Neutrophil (primary cell): ENCODE data around the gene FGL2.
"Not testable (repeated sequence)": the region's sequence is repeated elsewhere in the genome, so short reads cannot be mapped to it uniquely, and the experiment has no call there.

ENCODE experiments used
- H3K27ac ChIP-seq: fragments of 200-600 bp; sonication (generic); 2 replicates; pipeline ENCODE4 v1.5.1; 2016; ENCODE audit warnings: mild to moderate bottlenecking, moderate library complexity
- H3K27me3 ChIP-seq: fragments of 200-600 bp; sonication (generic); 2 replicates; pipeline ENCODE4 v1.6.0; 2016; ENCODE audit warnings: mild to moderate bottlenecking
- H3K36me3 ChIP-seq: fragments of 200-600 bp; sonication (generic); 2 replicates; pipeline ENCODE4 v1.5.1; 2017
- H3K4me1 ChIP-seq, 2 experiments: fragments of 200-600 bp in 1 of 2; sonication (generic) in 1 of 2; 1 replicate in 1 of 2; 2 replicates in 1 of 2; pipeline versions ENCODE4 v1.5.1 to v1.6.1; 2013 to 2016; ENCODE audit warnings: low read depth in 1 of 2, low read length in 1 of 2, mild to moderate bottlenecking in 1 of 2, moderate library complexity in 1 of 2; ENCODE audit not compliant: control insufficient read depth in 1 of 2, insufficient read depth in 1 of 2
- H3K4me3 ChIP-seq, 2 experiments: fragments of 200-600 bp in 1 of 2; sonication (generic) in 1 of 2; 1 replicate in 1 of 2; 2 replicates in 1 of 2; pipeline ENCODE4 v1.5.1; 2013 to 2016; ENCODE audit warnings: low read depth in 1 of 2, low read length in 1 of 2, mild to moderate bottlenecking in 1 of 2, moderate library complexity in 1 of 2
- H3K9me3 ChIP-seq: fragments of 200-600 bp; sonication (generic); 2 replicates; pipeline ENCODE4 v1.5.1; 2016
- TF ChIP-seq, protein P1 (sequence below): fragments of 200-600 bp; sonication (generic); IDR thresholded peaks from 2 replicates; pipeline ENCODE4 v1.5.1; 2016; ENCODE audit warnings: antibody characterized with exemption

Gene FGL2

DNA sequence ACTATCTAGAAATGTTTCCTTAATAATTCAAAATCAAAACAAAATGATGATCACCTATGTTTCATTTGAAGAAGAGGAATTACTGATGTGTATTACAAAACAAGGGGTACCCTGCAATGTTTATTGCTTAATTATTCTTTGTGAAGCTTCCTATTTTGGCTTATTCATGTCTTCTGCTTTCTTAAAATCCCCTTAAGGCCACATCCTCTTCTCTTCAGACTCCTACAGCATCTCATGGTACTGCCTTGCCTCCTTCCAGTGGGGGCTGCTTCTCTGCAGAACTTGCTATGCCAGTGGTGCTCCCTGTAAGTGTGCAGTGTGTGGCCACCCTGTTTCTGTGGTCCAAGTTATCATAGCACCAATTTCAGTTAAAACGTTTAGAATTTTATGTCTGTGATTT, 42.2 kb downstream of the FGL2 start:
- Histone ChIP-seq H3K4me3 (peak overlapping the region; percentile 47 to 52), H3K4me1 (peaks cover 37% of the 10 kb centered on the region in 2 experiments), H3K9me3 (no peaks in the 10 kb centered on the region), H3K27ac (peak overlapping the region; percentile 86), H3K36me3 (no peaks in the 10 kb centered on the region), H3K27me3 (no peaks in the 10 kb centered on the region)
- TF ChIP-seq, protein P1, sequence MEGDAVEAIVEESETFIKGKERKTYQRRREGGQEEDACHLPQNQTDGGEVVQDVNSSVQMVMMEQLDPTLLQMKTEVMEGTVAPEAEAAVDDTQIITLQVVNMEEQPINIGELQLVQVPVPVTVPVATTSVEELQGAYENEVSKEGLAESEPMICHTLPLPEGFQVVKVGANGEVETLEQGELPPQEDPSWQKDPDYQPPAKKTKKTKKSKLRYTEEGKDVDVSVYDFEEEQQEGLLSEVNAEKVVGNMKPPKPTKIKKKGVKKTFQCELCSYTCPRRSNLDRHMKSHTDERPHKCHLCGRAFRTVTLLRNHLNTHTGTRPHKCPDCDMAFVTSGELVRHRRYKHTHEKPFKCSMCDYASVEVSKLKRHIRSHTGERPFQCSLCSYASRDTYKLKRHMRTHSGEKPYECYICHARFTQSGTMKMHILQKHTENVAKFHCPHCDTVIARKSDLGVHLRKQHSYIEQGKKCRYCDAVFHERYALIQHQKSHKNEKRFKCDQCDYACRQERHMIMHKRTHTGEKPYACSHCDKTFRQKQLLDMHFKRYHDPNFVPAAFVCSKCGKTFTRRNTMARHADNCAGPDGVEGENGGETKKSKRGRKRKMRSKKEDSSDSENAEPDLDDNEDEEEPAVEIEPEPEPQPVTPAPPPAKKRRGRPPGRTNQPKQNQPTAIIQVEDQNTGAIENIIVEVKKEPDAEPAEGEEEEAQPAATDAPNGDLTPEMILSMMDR = no peak

DNA sequence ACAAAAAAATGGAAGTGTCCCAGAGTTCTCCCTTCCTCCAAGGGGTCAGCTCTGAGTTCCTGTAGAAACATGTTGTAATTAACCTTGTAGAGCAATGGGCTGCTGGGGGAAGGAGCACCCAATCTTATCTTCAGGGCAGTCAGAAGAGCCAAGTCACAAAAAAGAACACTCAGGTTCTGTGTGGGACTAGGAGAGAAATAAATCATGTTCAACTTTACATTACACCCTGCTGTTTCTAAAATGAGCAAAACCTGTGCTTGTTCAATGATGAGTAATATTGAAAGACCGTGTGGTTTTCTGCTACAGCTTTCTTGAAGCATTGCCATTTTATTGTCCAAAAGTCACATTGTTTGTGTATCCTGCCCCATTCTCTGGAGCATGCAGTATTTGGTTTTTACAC, 42.6 kb downstream of the FGL2 start:
- H3K36me3 ChIP-seq, H3K27me3 ChIP-seq, H3K9me3 ChIP-seq: not testable (repeated sequence)
- Histone ChIP-seq H3K4me3 (peak overlapping the region; percentile 47 to 52), H3K27ac (peak overlapping the region; percentile 86), H3K4me1 (peaks cover 41% of the 10 kb centered on the region in 2 experiments)

DNA sequence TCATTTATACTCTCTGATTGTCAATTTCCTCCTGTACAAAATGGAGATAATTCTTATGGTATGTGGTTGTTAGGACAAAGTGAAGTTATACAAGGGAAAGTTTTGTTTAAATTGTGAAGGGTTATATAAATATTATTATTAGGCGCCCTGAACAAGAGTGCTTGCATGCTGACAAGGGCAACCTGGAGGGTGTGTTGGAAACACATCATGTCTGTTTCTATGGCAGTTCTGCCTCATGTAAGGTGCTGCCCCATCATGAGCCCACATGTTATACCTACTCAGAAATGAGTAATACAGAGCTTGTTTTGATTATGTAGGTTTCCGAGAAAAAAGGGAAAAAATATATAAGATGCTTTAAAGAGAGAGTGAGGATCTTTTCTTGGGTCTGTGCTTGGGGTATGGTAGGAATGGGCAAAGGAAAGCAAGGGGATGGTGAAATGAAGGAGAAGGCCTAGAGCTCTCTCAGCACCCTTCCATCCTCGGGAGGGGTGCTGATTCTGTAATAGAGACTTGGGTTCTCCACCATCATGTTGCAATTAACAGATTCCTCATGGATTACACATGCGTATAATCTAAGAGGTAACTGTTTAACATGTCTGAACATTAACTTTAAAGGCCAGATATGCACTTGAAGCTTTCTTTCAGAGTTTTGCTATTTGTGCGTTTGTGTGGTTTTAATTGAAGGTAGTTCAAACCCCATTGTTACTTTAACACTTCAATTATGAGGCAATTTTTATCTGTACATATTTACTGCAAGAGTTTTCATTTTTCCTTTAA, 43.8 kb downstream of the FGL2 start:
- Histone ChIP-seq H3K4me1 (peaks cover 48 to 49% of the 10 kb centered on the region in 2 experiments), H3K27ac (peak overlapping the region; percentile 80)
- H3K27me3 ChIP-seq, H3K36me3 ChIP-seq, H3K4me3 ChIP-seq, H3K9me3 ChIP-seq: not testable (repeated sequence)

DNA sequence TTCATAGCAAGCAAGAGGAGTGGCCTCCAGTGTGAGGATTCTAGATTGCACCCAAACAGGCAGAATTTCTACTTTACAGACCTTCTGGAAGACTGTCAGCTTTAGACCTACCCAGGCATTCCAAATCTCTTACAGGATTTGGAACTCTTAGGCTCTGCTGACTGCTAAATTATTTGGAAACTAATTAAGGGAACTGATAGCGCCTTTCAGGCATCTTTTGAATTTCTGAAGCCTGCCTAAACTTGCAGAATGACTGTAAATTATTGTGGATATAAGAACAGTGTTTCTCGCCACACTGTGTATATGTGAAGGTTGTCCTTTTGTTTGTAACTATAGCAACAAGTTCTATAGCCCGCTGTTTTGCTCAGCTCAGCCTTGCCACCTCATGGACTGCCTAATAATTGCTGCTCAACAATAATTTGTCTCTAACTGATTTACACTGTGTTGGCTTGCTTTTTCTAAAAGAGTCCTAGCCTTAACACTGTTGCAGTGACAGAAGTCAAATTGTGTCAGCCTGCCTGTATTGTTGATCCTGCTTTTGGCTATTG, 44.6 kb downstream of the FGL2 start:
- Histone ChIP-seq H3K4me1 (peaks cover 48 to 49% of the 10 kb centered on the region in 2 experiments), H3K27ac (peak overlapping the region; percentile 80)
- H3K4me3 ChIP-seq = not testable (repeated sequence)

DNA sequence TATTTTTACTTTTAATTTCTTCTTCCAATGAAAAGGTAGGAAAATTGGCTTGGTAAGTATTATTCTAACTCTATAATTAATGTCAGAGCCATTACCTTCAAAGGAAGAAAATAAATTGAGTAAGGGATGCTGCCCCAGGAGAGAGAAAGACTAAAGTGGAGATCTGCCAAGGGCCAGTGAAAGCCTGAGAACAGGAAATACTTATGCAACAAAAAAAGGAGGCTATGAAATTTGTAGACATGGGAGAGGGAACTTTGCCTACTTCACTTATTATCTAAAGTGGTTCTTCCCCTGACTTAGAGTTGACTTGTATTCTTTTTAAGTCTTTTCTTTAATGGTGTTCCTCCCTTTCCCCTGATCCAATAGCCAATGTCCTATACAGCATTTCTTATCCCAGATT, 47.4 kb downstream of the FGL2 start:
- peak overlapping the region; percentile 82 for H3K27ac ChIP-seq
- H3K36me3 ChIP-seq, H3K9me3 ChIP-seq, H3K27me3 ChIP-seq: not testable (repeated sequence)
- H3K4me3 ChIP-seq = peak overlapping the region in 1 of 2 experiments; percentile 21
- H3K4me1 ChIP-seq = peaks cover 33 to 36% of the 10 kb centered on the region in 2 experiments

More for the DNA sequence above, 44.6 kb downstream of the FGL2 start:
- H3K9me3 ChIP-seq, H3K36me3 ChIP-seq, H3K27me3 ChIP-seq: not testable (repeated sequence)
